HFFc6 (cell line): ENCODE results near the gene UQCRC1. TPM values are rescaled to one million over a fixed set of nuclear protein-coding genes. Genes with fewer than 3 reads are reported as not detected.

Experiments used
- DNase-seq: peaks from one replicate; pipeline ENCODE4 v3.0.0-alpha.2; 2018
- H3K27ac Mint-ChIP-seq: 2 replicates; pipeline ENCODE4 v1.8.0; 2020; ENCODE audit warnings: mild to moderate bottlenecking, mixed read lengths
- H3K27me3 Mint-ChIP-seq: 2 replicates; pipeline ENCODE4 v1.8.0; 2021; ENCODE audit warnings: mild to moderate bottlenecking, moderate library complexity, mixed read lengths; ENCODE audit not compliant: insufficient read depth
- H3K36me3 Mint-ChIP-seq: 2 replicates; pipeline ENCODE4 v1.8.0; 2021; ENCODE audit warnings: low read depth, mixed read lengths
- H3K4me1 Mint-ChIP-seq: 2 replicates; pipeline ENCODE4 v1.8.0; 2020; ENCODE audit warnings: low read depth, mixed read lengths
- H3K4me3 Mint-ChIP-seq: 2 replicates; pipeline ENCODE4 v1.8.0; 2020; ENCODE audit warnings: mild to moderate bottlenecking, moderate library complexity, mixed read lengths
- H3K9me3 Mint-ChIP-seq: 2 replicates; pipeline ENCODE4 v1.8.0; 2020; ENCODE audit warnings: mild to moderate bottlenecking, mixed read lengths
- CTCF ChIP-seq: fragments of 200-600 bp; sonication (generic); IDR thresholded peaks from 2 replicates; pipeline ENCODE4 v1.5.0; 2021; ENCODE audit warnings: antibody characterized with exemption, mild to moderate bottlenecking
- total RNA-seq, 6 experiments: library from RNA; stranded (reverse); fragmentation: NEBNext Ultra II Directional; extraction: Animal tissue kit (Norgen Biotek cat#: 25700); gene quantifications; 2 replicates in 1 of 6; 3 replicates in 5 of 6; pipeline ENCODE4 v1.2.3, GENCODE V29; 2021

UQCRC1 gene
- total RNA-seq, 6 experiments from 2014 or later: 254 to 322 (median 276) TPM

- Mint-ChIP-seq H3K9me3 (no peaks in the 10 kb centered on the region; the same call in 1 of the 2 replicates), H3K36me3 (peaks cover 1% of the 10 kb centered on the region; the same call in 1 of the 2 replicates), H3K4me3 (peak overlapping the region; percentile 84), H3K27me3 (peaks cover 10% of the 10 kb centered on the region), H3K27ac (peak overlapping the region; percentile 69), H3K4me1 (peaks cover 47% of the 10 kb centered on the region)
- no peak for DNase-seq
- no peak for TF ChIP-seq CTCF
Observed at GRCh38 chr3:48555949-48556795, 53.3 kb downstream of the UQCRC1 start.

- H3K4me1 Mint-ChIP-seq: peaks cover 39% of the 10 kb centered on the region
- no peak for DNase-seq
- peak overlapping the region; percentile 65 for H3K27ac Mint-ChIP-seq
- peaks cover 12% of the 10 kb centered on the region for H3K27me3 Mint-ChIP-seq
- peak overlapping the region; percentile 84 for H3K4me3 Mint-ChIP-seq
- no peaks in the 10 kb centered on the region for H3K36me3 Mint-ChIP-seq
- no peaks in the 10 kb centered on the region; the same call in 1 of the 2 replicates for H3K9me3 Mint-ChIP-seq
- TF ChIP-seq CTCF: no peak
Observed at GRCh38 chr3:48555231-48555948, 54.1 kb downstream of the UQCRC1 start.

- no peak for TF ChIP-seq CTCF
- no peaks in the 10 kb centered on the region for H3K36me3 Mint-ChIP-seq
- H3K27ac Mint-ChIP-seq: no peak overlapping the region
- H3K4me3 Mint-ChIP-seq: no peak overlapping the region
- H3K27me3 Mint-ChIP-seq: peaks cover 5% of the 10 kb centered on the region
- peaks cover 27% of the 10 kb centered on the region for H3K4me1 Mint-ChIP-seq
- DNase-seq: no peak
- H3K9me3 Mint-ChIP-seq: no peaks in the 10 kb centered on the region
Observed at GRCh38 chr3:48553886-48554845, 55.3 kb downstream of the UQCRC1 start.

- no peak overlapping the region for H3K27ac Mint-ChIP-seq
- H3K27me3 Mint-ChIP-seq: peaks cover 5% of the 10 kb centered on the region
- TF ChIP-seq CTCF: no peak
- no peak for DNase-seq
- no peak overlapping the region for H3K4me3 Mint-ChIP-seq
- no peaks in the 10 kb centered on the region for H3K9me3 Mint-ChIP-seq
- H3K36me3 Mint-ChIP-seq: no peaks in the 10 kb centered on the region
- H3K4me1 Mint-ChIP-seq: peaks cover 19% of the 10 kb centered on the region
Observed at GRCh38 chr3:48553361-48553760, 56.1 kb downstream of the UQCRC1 start.
